ENCODE data around the gene AVL9.
"Not testable (repeated sequence)": the region's sequence is repeated elsewhere in the genome, so short reads cannot be mapped to it uniquely, and the experiment has no call there.

AVL9 gene

GRCh38 chr7:32495298-32496051, at the start of gene AVL9:
Gene AVL9 (plus strand): TSS chr7:32495489. CDS start chr7:32495710, 221 bp downstream.
- peak; percentile 98 for DNase-seq

GRCh38 chr7:32447218-32447617, 48.1 kb upstream of the AVL9 start:
- DNase-seq: no peak

- DNase-seq: no peak
These were observed 41.8 kb upstream of the AVL9 start for GRCh38 chr7:32453341-32454011.

GRCh38 chr7:32458025-32458424, 37.3 kb upstream of the AVL9 start:
- DNase-seq: no peak

- DNase-seq: no peak
These were observed 35.5 kb upstream of the AVL9 start for GRCh38 chr7:32459788-32460187.

- no peak for DNase-seq
These were observed 33.8 kb upstream of the AVL9 start for GRCh38 chr7:32461484-32461883.

GRCh38 chr7:32462451-32462850, 32.8 kb upstream of the AVL9 start:
- DNase-seq: no peak

GRCh38 chr7:32462977-32463376, 32.3 kb upstream of the AVL9 start:
- no peak for DNase-seq

GRCh38 chr7:32464641-32465416, 30.5 kb upstream of the AVL9 start:
- DNase-seq: not testable (repeated sequence)

GRCh38 chr7:32470004-32470403, 25.3 kb upstream of the AVL9 start:
- not testable (repeated sequence) for DNase-seq

GRCh38 chr7:32470871-32471270, 24.4 kb upstream of the AVL9 start:
- DNase-seq: no peak

- no peak for DNase-seq
These were observed 23.3 kb upstream of the AVL9 start for GRCh38 chr7:32472015-32472414.

- DNase-seq: no peak
These were observed 21.3 kb upstream of the AVL9 start for GRCh38 chr7:32474008-32474407.

GRCh38 chr7:32476816-32477648, 18.3 kb upstream of the AVL9 start:
- no peak for DNase-seq

GRCh38 chr7:32477649-32477980, 17.7 kb upstream of the AVL9 start:
- no peak for DNase-seq

- no peak for DNase-seq
These were observed 15.6 kb upstream of the AVL9 start for GRCh38 chr7:32479574-32480200.

GRCh38 chr7:32481176-32481575, 14.1 kb upstream of the AVL9 start:
- no peak for DNase-seq

- DNase-seq: no peak
These were observed 13.4 kb upstream of the AVL9 start for GRCh38 chr7:32481921-32482320.

- DNase-seq: no peak
These were observed 5.5 kb upstream of the AVL9 start for GRCh38 chr7:32489788-32490126.

- peak; percentile 83 for DNase-seq
These were observed 5.0 kb upstream of the AVL9 start, which contains the start of gene LSM5 for GRCh38 chr7:32490127-32490796. Gene LSM5 (minus strand): TSS chr7:32490380. CDS start chr7:32490365, 15 bp downstream.

GRCh38 chr7:32494946-32495297, 367 bp upstream of the AVL9 start:
- DNase-seq: no peak
